Lower lobe of right lung (tissue), 2 donors: ENCODE data around the gene UBA6. TPM values are rescaled to one million over a fixed set of nuclear protein-coding genes. Genes with fewer than 3 reads are reported as not detected.

Source experiments
- ATAC-seq, 2 donors: fragments of 200-7000 bp; cut with Tn5 transposase; one replicate each; pipeline ENCODE4 v1.9.1; 2020 to 2022; ENCODE audit warnings: mild to moderate bottlenecking in 2 of 2, moderate library complexity in 2 of 2
- DNase-seq: peaks from one replicate; pipeline ENCODE4 v3.0.0-alpha.2; 2020
- H3K27ac ChIP-seq: fragments of 200-600 bp; one replicate; pipeline ENCODE4 v1.8.0; 2022
- H3K27me3 ChIP-seq: fragments of 200-600 bp; one replicate; pipeline ENCODE4 v1.8.0; 2022; ENCODE audit warnings: low read depth
- H3K36me3 ChIP-seq: fragments of 200-600 bp; one replicate; pipeline ENCODE4 v1.8.0; 2022; ENCODE audit warnings: mild to moderate bottlenecking
- H3K4me1 ChIP-seq: fragments of 200-600 bp; one replicate; pipeline ENCODE4 v1.8.0; 2022
- H3K4me3 ChIP-seq: fragments of 200-600 bp; one replicate; pipeline ENCODE4 v1.8.0; 2022; ENCODE audit warnings: mild to moderate bottlenecking
- H3K9me3 ChIP-seq: fragments of 200-600 bp; one replicate; pipeline ENCODE4 v1.8.0; 2022
- intact Hi-C: fragments of 100-400 bp; cut with DNase I; formaldehyde crosslinking; loops from one replicate; pipeline ENCODE4 v1.11.0; 2022
- total RNA-seq: library from RNA; stranded (reverse); fragmentation: NEBNext Ultra II Directional; extraction: Animal tissue kit (Norgen Biotek cat#: 25700); gene quantifications from one replicate; pipeline ENCODE4 v1.2.1, GENCODE V29; 2021
- TF ChIP-seq, protein P1 (sequence below): fragments of 200-600 bp; IDR thresholded peaks from one replicate; pipeline ENCODE4 v1.8.0; 2022; ENCODE audit warnings: antibody characterized with exemption, mild to moderate bottlenecking
- donor health status: DM: no; HTN: yes; CAD: no; lungs with severe emphysema.

The UBA6 gene
- total RNA-seq, 1 donor from 2014 or later = 54.4 TPM

DNA sequence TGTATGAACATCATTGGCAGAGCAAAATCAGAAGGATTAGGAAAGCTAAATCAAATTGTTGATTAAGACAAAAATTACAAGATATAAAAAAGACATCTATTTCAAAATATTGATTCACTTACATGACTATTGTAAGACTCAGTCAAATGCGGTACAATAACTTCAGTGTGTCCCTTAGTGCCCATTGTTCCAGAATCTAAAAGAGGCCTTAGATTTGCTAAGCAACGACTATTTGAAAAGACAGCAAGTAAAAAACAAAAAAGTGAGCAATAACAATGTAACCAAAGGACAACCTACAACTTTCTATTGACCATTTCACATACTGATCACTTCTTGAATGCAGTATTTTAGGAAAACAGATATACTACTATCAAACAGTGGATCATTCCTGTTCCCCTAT, 65.6 kb downstream of the UBA6 start:
- no peaks in the 10 kb centered on the region for H3K9me3 ChIP-seq
- ATAC-seq (no peak), DNase-seq (no peak)
- H3K4me1 ChIP-seq = no peaks in the 10 kb centered on the region
- H3K36me3 ChIP-seq = peaks cover 42% of the 10 kb centered on the region
- TF ChIP-seq, protein P1, sequence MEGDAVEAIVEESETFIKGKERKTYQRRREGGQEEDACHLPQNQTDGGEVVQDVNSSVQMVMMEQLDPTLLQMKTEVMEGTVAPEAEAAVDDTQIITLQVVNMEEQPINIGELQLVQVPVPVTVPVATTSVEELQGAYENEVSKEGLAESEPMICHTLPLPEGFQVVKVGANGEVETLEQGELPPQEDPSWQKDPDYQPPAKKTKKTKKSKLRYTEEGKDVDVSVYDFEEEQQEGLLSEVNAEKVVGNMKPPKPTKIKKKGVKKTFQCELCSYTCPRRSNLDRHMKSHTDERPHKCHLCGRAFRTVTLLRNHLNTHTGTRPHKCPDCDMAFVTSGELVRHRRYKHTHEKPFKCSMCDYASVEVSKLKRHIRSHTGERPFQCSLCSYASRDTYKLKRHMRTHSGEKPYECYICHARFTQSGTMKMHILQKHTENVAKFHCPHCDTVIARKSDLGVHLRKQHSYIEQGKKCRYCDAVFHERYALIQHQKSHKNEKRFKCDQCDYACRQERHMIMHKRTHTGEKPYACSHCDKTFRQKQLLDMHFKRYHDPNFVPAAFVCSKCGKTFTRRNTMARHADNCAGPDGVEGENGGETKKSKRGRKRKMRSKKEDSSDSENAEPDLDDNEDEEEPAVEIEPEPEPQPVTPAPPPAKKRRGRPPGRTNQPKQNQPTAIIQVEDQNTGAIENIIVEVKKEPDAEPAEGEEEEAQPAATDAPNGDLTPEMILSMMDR = no peak
- no peak overlapping the region for H3K27ac ChIP-seq
- intact Hi-C loops = no loop called here
- no peaks in the 10 kb centered on the region for H3K27me3 ChIP-seq
- no peak overlapping the region for H3K4me3 ChIP-seq

DNA sequence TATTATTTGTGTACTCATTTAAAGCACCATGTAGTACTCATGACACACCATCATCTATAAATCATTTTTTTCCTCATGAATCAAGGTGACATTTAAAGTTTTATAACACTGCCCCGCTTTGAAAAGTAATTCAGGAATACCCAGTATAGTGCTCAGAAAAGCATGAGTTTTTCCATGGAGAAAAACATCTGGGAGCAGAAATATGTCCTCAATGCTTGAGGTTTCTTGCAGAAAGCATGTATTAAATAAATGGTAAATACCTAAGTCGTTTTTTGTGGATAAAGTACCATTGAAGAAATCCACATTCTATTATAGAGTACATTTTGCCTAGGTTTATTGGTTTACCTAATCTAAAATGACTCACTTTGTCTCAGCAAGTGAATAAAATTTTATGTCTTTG, 66.2 kb downstream of the UBA6 start:
- no peaks in the 10 kb centered on the region for H3K9me3 ChIP-seq
- H3K27me3 ChIP-seq = no peaks in the 10 kb centered on the region
- peaks cover 48% of the 10 kb centered on the region for H3K36me3 ChIP-seq
- DNase-seq (no peak), ATAC-seq (no peak)
- TF ChIP-seq, protein P1 = no peak
- intact Hi-C loops = no loop called here
- H3K4me3 ChIP-seq = no peak overlapping the region
- H3K27ac ChIP-seq = no peak overlapping the region
- no peaks in the 10 kb centered on the region for H3K4me1 ChIP-seq

- intact Hi-C loops = no loop called here
- no peak overlapping the region for H3K4me3 ChIP-seq
- no peak overlapping the region for H3K27ac ChIP-seq
- DNase-seq (no peak), ATAC-seq (peak; percentile 23 to 72)
- no peaks in the 10 kb centered on the region for H3K9me3 ChIP-seq
- peaks cover 68% of the 10 kb centered on the region for H3K36me3 ChIP-seq
- TF ChIP-seq, protein P1 = no peak
- no peaks in the 10 kb centered on the region for H3K4me1 ChIP-seq
- no peaks in the 10 kb centered on the region for H3K27me3 ChIP-seq
These were observed 68.5 kb downstream of the UBA6 start for GRCh38 chr4:67632492-67632891.

DNA sequence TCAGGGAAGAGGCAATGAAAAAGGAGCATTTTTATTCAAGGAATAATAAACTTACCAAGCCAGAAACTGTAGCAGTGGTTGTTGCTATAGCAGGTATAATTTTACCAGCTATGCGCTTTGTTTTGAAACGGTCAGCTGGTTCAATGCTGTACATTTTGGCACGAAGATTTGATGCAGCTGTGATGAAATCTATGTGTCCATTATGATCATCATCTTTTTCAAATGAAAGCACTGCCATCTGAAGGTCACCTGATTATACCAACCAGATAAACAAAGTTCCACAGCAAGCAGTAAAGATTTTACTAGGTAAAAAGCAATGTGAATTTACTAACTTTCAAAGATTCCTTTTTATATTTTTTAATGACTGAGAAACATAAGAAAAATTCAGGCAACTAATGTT, 76.0 kb downstream of the UBA6 start:
- Histone ChIP-seq H3K27me3 (no peaks in the 10 kb centered on the region), H3K4me1 (no peaks in the 10 kb centered on the region), H3K36me3 (peaks cover 82% of the 10 kb centered on the region), H3K4me3 (no peak overlapping the region), H3K27ac (no peak overlapping the region), H3K9me3 (no peaks in the 10 kb centered on the region)
- TF ChIP-seq, protein P1 = no peak
- ATAC-seq (no peak), DNase-seq (no peak)
- intact Hi-C loops = no loop called here

DNA sequence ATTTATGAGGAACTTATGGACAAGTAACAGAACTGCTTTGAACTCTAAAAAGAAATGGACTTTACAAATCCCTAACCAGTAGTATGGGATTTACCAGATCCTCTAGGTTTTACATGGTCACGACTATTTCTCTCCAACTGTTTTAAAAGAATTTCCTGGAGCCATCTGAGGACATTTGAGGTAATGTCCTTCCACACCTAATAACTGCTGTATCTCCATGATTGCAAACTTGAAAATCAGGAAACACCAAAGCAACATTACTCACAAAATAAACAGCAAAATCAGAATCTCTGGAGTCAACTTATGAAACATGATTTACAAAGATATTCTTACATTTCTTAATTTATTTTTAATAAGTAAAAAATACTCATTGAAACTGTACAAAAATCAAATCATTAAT, 84.5 kb downstream of the UBA6 start:
- Histone ChIP-seq H3K27ac (no peak overlapping the region), H3K9me3 (no peaks in the 10 kb centered on the region), H3K4me3 (no peak overlapping the region), H3K36me3 (peaks cover 42% of the 10 kb centered on the region), H3K27me3 (no peaks in the 10 kb centered on the region), H3K4me1 (no peaks in the 10 kb centered on the region)
- DNase-seq (no peak), ATAC-seq (no peak)
- TF ChIP-seq, protein P1 = no peak
- intact Hi-C loops = no loop called here

DNA sequence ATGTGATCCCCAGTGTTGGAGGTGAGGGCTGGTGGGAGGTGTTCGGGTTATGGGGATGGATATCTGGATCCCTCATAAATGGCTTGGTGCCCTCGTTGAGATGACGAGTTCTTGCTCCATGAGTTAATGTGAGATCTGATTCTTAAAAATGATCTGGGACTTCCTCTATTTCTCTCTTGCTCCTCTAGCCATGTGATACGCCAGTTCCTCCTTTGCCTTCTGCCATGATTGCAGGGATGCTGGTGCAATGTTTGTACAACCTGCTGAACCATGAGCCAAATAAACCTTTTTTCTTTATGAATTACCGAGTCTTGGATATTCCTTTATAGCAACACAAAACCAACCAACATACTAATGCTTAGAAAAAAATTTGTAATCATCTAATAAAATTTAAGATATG, 85.8 kb downstream of the UBA6 start:
- intact Hi-C loops = no loop called here
- TF ChIP-seq, protein P1 = no peak
- ATAC-seq (no peak), DNase-seq (no peak)
- Histone ChIP-seq H3K36me3 (peaks cover 29% of the 10 kb centered on the region), H3K27ac (no peak overlapping the region), H3K4me3 (no peak overlapping the region), H3K27me3 (no peaks in the 10 kb centered on the region), H3K4me1 (no peaks in the 10 kb centered on the region), H3K9me3 (no peaks in the 10 kb centered on the region)
